GM18907 (cell line): ENCODE data around the gene ARSB.
A peak's percentile ranks its signal among the peaks of the same experiment; 100 is the strongest.
"Not testable (repeated sequence)": the region's sequence is repeated elsewhere in the genome, so short reads cannot be mapped to it uniquely, and the experiment has no call there.

Experiments used
- ATAC-seq: cut with Tn5 transposase; IDR thresholded peaks from one replicate; pipeline ENCODE4 v1.9.1; 2021; ENCODE audit warnings: mild to moderate bottlenecking, moderate library complexity; ENCODE audit not compliant: unreplicated experiment

ARSB gene

GRCh38 chr5:78997090-78997489, 12.0 kb upstream of the ARSB start:
- ATAC-seq, result no peak

- ATAC-seq, result no peak
Observed at GRCh38 chr5:78995521-78996007, 10.5 kb upstream of the ARSB start.

- ATAC-seq, result no peak
Observed at GRCh38 chr5:78993165-78993564, 8.1 kb upstream of the ARSB start.

- no peak for ATAC-seq
Observed at GRCh38 chr5:78992146-78992545, 7.0 kb upstream of the ARSB start.

DNA sequence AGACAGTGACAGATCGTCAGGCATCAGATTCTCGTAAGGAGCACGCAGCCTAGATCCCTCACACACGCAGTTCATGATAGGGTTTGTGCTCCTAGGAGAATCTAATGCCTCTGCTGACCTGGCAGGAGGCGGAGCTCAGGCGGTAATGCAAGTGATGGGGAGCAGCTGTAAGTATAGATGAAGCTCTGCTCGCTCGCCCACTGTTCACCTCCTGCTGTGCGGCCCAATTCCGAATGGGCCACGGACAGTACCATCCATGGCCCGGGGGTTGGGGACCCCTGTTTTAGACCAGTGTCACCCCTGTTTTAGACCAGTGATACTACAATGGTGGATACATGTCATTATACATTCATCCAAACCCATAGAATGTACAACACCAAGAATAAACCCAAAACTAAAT, 4.0 kb upstream of the ARSB start:
- ATAC-seq, result no peak

GRCh38 chr5:78985725-78986223, 664 bp upstream of the ARSB start:
- peak; percentile 64 for ATAC-seq

DNA sequence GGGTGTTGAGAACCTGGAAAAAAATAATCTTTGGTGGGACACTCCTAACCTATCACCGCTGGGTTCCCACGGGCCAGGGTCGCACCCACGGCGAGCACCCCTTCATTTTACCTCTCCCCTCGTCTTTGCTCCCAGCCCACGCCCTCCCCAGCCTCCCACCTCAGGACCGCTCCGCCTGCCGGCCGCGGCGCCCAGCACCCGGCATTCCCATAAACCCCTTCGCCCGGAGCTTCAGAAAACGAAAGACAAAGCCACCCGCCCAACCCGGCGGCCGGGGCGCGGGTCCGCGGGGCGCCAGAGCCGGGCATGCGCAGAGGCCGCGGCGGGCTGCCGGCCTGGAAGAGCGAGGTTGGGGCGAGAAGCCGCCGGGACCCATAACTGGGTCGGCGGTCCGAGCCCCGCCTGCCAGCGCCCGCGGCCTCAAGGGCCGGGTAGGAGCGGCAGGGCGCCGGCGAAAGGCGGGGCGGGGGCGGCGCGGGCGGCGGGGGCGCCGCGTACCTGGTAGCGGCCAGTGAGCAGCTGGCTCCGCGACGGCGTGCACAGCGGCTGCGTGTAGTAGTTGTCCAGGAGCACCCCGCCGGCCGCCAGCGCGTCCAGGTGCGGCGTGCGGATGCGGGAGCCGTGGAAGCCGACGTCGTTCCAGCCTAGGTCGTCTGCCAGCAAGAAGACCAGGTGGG, 533 bp downstream of the ARSB start:
- peak; percentile 64 for ATAC-seq

DNA sequence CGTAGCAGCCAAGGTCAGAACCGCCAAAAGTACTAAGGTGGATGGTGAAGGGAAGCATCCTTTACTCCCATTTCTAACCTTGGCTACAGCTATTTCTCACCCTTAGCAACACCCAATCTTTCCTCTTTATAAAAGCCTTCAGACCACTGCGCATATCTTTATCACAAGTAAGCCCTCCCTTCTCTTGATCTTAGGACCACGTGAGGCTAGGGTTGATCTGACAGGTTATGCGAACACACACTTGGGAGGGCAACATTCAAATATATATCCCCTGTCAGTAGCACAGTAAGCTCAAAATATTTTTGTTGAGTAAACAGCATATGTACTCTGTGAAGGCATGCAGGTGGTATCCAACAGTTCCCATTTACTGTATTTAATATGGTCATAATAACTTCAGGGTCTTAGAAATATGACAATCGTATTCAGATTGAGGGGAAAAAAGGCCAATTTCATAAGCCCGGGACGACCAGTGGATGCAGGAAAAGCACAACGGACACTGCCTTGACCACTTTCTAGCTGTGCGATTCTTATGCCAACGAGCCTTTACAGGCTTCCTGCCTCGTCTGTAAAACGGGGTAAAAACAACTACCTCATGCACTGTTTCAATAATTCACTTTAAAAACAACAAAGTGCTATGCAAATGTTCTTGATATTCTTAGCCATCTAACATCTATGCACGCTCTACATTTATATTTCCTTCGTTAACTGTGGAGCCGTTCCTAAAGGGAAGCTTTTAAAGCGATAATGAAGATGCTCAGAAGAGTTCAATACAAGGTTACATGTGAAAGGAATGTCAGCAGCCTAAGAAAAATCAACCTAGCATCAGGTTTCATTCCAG, 1.3 kb downstream of the ARSB start:
- ATAC-seq, result peak; percentile 11

DNA sequence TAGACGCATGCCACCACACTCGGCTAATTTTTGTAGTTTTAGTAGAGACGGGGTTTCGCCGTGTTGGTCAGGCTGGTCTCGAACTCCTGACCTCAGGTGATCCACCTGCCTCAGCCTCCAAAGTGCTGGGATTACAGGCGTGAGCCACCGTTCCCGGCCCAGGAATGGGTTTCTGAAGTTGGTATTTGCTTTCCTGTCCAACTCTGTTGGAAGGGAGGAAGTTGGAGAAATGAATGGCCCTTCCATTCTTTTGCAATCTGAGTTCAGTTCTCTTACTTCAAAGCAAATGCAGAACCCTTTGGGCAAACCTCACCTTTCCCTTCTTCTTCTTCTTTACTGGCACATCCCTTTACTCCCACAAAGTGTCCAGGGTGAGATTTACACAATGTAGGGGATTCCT, 1.9 kb downstream of the ARSB start:
- ATAC-seq, result not testable (repeated sequence)

- ATAC-seq, result no peak
Observed at GRCh38 chr5:78979909-78980308, 5.2 kb downstream of the ARSB start.

GRCh38 chr5:78979117-78979742, 5.9 kb downstream of the ARSB start:
- ATAC-seq, result no peak

DNA sequence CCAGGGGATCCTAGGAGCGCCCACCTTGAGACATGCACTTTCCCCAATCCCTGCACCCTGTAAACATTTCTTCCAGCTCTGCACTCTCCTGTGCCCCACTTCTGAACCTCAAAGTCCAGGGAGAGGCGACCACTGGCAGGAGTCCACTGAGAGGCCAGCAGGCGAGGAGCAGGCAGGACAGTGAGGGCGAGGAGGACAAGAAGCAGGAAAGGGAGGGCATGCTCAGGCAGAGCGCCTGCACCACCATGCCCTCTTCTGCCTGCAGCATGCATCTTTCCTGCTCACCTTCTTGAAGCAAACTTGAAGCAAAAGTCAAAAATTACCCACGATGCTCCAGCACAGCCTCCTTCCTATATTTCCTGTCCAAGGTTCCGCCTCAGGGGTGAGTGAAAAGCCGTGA, 10.1 kb downstream of the ARSB start:
- ATAC-seq, result no peak

GRCh38 chr5:78974601-78975000, 10.5 kb downstream of the ARSB start:
- ATAC-seq, result no peak

GRCh38 chr5:78974011-78974410, 11.1 kb downstream of the ARSB start:
- ATAC-seq, result no peak

DNA sequence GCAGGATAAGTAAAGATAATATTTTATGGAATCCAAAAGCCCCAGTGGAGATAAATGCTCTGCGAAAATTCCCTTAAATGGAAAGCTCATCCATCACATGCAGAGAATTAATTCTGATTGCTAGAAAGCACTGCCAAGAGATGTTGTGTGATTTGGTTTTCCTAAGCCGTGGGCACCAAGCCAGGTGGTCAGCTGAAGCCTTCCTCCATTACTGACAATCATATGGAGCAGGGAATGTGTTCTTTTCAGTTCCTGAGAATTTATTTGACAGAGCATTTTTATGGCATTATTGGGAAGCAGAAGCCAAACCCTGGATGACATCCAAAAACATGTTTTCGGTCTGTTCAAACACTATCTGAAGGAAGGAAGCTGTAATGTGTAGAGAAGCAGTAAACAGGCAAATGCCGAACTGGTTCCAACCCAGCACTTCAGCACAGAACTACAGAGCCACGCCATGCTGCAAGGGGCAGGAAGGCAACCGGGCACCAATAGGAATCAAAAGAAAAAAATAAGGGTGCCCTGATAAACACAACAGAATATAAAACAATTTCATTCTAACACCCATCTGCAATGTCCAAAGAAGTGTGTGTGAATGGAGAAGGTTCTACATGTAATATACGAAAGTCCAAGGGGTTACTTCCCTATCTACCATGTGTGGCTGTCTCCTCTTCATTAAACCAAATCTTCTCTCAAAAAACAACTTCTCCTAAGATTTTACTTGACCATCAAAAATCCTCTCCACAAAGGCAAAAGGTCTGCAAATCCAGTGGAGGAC, 12.3 kb downstream of the ARSB start:
- no peak for ATAC-seq

- no peak for ATAC-seq
Observed at GRCh38 chr5:78971998-78972397, 13.1 kb downstream of the ARSB start.

DNA sequence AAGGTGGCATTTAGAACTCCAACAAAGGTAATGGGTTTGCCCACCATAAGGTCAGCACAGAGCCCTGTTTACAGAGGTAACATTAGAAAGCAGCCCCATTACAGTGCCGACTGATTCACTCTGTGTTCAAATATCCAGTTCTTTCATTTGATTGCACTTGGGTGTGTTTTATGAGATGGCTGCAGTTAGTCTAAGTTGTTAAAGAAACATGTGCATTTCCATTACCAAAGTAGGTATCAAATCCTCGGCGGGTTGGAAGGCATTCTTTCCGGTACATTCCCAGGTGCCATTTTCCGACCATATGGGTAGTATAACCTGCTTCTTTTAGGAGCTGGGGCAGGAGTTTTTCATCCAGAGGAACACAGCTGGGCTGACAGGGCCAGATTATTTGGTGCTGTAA, 16.3 kb downstream of the ARSB start:
- no peak for ATAC-seq

DNA sequence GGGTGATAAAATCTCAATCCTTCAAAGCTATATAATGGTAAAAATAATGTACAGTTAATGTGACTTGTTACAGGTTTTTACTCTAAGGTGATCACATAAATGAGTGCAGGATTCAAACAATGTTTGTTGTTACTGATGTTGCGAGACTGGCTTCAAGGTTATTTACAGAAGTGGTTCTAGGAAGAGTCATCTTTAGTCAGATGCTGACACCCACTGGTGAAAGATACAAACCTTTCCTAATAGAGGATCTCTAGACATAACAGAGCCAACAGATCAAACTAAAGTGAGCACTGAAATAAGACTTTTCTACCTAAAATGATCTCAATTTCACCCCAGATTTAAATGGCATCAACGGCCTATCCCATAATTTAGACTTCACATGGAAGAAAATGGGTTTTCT, 20.2 kb downstream of the ARSB start:
- no peak for ATAC-seq

- no peak for ATAC-seq
Observed at GRCh38 chr5:78961743-78962142, 23.4 kb downstream of the ARSB start.

DNA sequence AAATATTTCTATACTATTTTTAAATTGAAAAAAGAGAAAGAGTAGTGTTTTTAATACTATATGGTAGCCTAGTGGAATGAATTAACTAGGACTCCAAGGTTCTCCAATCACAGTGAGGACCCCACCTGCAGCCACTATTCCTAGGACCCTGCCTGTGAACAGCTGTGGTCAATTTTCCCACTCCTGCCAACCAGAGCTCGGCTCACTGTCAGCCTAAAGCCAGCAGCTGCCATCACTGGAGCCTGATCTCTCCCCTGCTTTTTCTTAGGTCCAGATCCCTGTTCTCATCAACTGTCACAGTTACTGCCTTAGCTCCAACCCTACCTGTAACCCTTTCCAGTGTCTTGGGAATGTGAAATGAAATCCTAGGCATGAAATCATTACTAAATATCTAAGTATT, 25.3 kb downstream of the ARSB start:
- ATAC-seq, result no peak
